Astrocyte (in vitro differentiated cells and primary cell): ENCODE results near the gene ZNF780B. TPM values are rescaled to one million over a fixed set of nuclear protein-coding genes. Genes with fewer than 3 reads are reported as not detected.

Experiments
- DNase-seq: peaks from one replicate; pipeline ENCODE4 v3.0.0-alpha.2; 2010; ENCODE audit warnings: low read depth
- FAIRE-seq: peaks from 2 replicates; lab custom pipeline; 2011; peaks lifted over from hg19 to GRCh38; lab: Jason Lieb, UNC
- H2AFZ ChIP-seq: 2 replicates; pipeline ENCODE4 v1.6.0; 2012; ENCODE audit warnings: low read depth, low read length, inconsistent platforms
- H3K27ac ChIP-seq: 2 replicates; pipeline ENCODE4 v1.5.1; 2011; ENCODE audit warnings: low read depth, low read length, inconsistent platforms
- H3K27me3 ChIP-seq: 2 replicates; pipeline ENCODE4 v1.6.0; 2011; ENCODE audit warnings: low read length, inconsistent platforms; ENCODE audit not compliant: insufficient read depth
- H3K36me3 ChIP-seq: 2 replicates; pipeline ENCODE4 v1.5.1; 2011; ENCODE audit warnings: low read length, inconsistent platforms; ENCODE audit not compliant: insufficient read depth
- H3K4me1 ChIP-seq: 2 replicates; pipeline ENCODE4 v1.5.1; 2011; ENCODE audit warnings: low read length, inconsistent platforms; ENCODE audit not compliant: insufficient read depth
- H3K4me2 ChIP-seq: 2 replicates; pipeline ENCODE4 v1.6.0; 2012; ENCODE audit warnings: low read length, inconsistent platforms
- H3K4me3 ChIP-seq: 2 replicates; pipeline ENCODE4 v1.5.1; 2011; ENCODE audit warnings: low read depth, mild to moderate bottlenecking, low read length, inconsistent platforms; ENCODE audit not compliant: insufficient read depth
- H3K79me2 ChIP-seq: 2 replicates; pipeline ENCODE4 v1.6.0; 2012; ENCODE audit warnings: mild to moderate bottlenecking, low read length, inconsistent platforms; ENCODE audit not compliant: insufficient read depth
- H3K9ac ChIP-seq: 2 replicates; pipeline ENCODE4 v1.6.0; 2012; ENCODE audit warnings: mild to moderate bottlenecking, low read length, inconsistent platforms
- H3K9me3 ChIP-seq: 2 replicates; pipeline ENCODE4 v1.5.1; 2012; ENCODE audit warnings: low read depth, mild to moderate bottlenecking, low read length, inconsistent platforms; ENCODE audit not compliant: insufficient read depth
- H4K20me1 ChIP-seq: 2 replicates; pipeline ENCODE4 v1.6.0; 2012; ENCODE audit warnings: low read length, inconsistent platforms; ENCODE audit not compliant: insufficient read depth
- H3K27ac Mint-ChIP-seq: one replicate; pipeline ENCODE4 v1.8.0; 2021; ENCODE audit warnings: mild to moderate bottlenecking, mixed read lengths; ENCODE audit not compliant: unreplicated experiment
- H3K27me3 Mint-ChIP-seq: one replicate; pipeline ENCODE4 v1.8.0; 2021; ENCODE audit warnings: low read depth, mixed read lengths; ENCODE audit not compliant: unreplicated experiment
- H3K36me3 Mint-ChIP-seq: one replicate; pipeline ENCODE4 v1.8.0; 2021; ENCODE audit warnings: low read depth, mixed read lengths; ENCODE audit not compliant: unreplicated experiment
- H3K4me1 Mint-ChIP-seq: one replicate; pipeline ENCODE4 v1.8.0; 2021; ENCODE audit warnings: low read depth, mixed read lengths; ENCODE audit not compliant: unreplicated experiment
- H3K4me3 Mint-ChIP-seq: one replicate; pipeline ENCODE4 v1.8.0; 2021; ENCODE audit warnings: mild to moderate bottlenecking, moderate library complexity, mixed read lengths; ENCODE audit not compliant: unreplicated experiment
- H3K9me3 Mint-ChIP-seq: one replicate; pipeline ENCODE4 v1.8.0; 2021; ENCODE audit warnings: mild to moderate bottlenecking, mixed read lengths; ENCODE audit not compliant: unreplicated experiment
- EZH2 ChIP-seq: IDR thresholded peaks from 2 replicates; pipeline ENCODE4 v1.6.1; 2012; ENCODE audit warnings: mild to moderate bottlenecking, low read length, inconsistent platforms; ENCODE audit not compliant: insufficient read depth
- total RNA-seq: library from RNA; stranded (reverse); gene quantifications from 2 replicates; pipeline ENCODE4 v1.2.1, GENCODE V29; 2021
- TF ChIP-seq, protein P1 (sequence below): IDR thresholded peaks from 2 replicates; pipeline ENCODE4 v1.5.1; 2011; ENCODE audit warnings: low read depth, mild to moderate bottlenecking, inconsistent platforms, low read length, moderate library complexity; ENCODE audit not compliant: insufficient read depth

The ZNF780B gene
- total RNA-seq, 1 donor from 2014 or later = 12.0 TPM

DNA sequence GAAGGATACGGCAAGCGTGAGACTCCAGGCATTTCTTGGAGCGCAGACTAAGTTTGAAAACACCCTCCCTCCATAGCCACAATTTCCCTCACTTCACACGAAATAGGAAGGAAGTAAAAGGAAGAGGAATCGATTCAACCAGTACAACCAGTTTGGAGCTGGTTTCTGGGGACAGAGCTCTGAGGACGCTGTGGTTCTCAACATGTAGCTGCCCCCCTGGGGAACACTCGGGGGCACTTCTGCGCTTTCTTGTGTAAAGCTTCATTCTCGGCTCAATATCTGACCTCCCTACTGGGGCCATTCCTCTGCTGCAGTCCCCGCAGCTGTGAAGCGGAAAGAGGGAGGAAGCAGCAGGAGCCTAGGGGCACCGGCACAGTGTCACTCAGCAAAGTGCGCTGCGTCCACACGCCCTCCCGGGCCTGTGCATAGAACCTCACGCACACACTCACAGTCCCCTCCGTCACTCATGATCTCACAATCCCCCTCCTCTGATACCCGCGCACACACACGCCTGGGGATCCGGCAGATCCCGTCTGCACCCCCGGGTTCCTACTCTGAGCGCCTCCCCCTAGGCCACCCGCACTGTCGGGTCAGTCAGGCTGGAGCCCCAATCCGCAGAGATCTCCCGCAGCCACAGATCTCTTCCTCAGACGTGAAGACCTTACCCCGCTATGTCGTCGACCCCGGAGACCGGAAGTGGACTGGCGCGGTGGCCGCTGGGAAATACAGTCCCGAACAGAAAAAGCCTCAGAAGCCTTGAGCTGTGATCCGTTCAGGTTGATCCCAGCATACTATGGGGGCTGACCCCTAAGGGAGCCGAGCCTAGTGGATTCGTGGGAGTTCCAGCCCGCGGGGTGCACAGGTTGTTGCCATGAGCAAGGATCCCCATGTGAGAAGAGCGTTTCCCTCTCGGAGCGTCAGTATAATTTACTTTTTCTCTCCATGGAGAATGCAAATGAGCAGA lies 34.5 kb upstream of the ZNF780B start, which contains the start of gene ZNF780A:
ZNF780A (minus strand) TSS at position 703 of the 964 bp plus-strand sequence. CDS start 6,190 bp downstream, outside the sequence.
- Histone ChIP-seq H3K27ac (peak within 1 kb of the TSS; percentile 73), H3K79me2 (peaks cover 27% of the 10 kb centered on the region), H4K20me1 (peaks cover 8% of the 10 kb centered on the region), H3K4me1 (peaks cover 9% of the 10 kb centered on the region), H3K27me3 (no peaks in the 10 kb centered on the region), H2AFZ (peak within 1 kb of the TSS; percentile 97), H3K9me3 (no peaks in the 10 kb centered on the region), H3K36me3 (no peaks in the 10 kb centered on the region), H3K4me2 (peak within 1 kb of the TSS; percentile 97), H3K4me3 (peak within 1 kb of the TSS; percentile 82), H3K9ac (peak within 1 kb of the TSS; percentile 90)
- peaks cover 4% of the 10 kb centered on the region for H3K4me1 Mint-ChIP-seq
- TF ChIP-seq, protein P1, sequence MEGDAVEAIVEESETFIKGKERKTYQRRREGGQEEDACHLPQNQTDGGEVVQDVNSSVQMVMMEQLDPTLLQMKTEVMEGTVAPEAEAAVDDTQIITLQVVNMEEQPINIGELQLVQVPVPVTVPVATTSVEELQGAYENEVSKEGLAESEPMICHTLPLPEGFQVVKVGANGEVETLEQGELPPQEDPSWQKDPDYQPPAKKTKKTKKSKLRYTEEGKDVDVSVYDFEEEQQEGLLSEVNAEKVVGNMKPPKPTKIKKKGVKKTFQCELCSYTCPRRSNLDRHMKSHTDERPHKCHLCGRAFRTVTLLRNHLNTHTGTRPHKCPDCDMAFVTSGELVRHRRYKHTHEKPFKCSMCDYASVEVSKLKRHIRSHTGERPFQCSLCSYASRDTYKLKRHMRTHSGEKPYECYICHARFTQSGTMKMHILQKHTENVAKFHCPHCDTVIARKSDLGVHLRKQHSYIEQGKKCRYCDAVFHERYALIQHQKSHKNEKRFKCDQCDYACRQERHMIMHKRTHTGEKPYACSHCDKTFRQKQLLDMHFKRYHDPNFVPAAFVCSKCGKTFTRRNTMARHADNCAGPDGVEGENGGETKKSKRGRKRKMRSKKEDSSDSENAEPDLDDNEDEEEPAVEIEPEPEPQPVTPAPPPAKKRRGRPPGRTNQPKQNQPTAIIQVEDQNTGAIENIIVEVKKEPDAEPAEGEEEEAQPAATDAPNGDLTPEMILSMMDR = no peak
- TF ChIP-seq EZH2 = no peak
- peaks cover 2% of the 10 kb centered on the region for H3K9me3 Mint-ChIP-seq
- no peaks in the 10 kb centered on the region for H3K36me3 Mint-ChIP-seq
- H3K27ac Mint-ChIP-seq = peak within 1 kb of the TSS; percentile 97
- peak within 1 kb of the TSS; percentile 99 for H3K4me3 Mint-ChIP-seq
- peak; percentile 67 for FAIRE-seq
- H3K27me3 Mint-ChIP-seq = peaks cover 2% of the 10 kb centered on the region
- peak; percentile 57 for DNase-seq

DNA sequence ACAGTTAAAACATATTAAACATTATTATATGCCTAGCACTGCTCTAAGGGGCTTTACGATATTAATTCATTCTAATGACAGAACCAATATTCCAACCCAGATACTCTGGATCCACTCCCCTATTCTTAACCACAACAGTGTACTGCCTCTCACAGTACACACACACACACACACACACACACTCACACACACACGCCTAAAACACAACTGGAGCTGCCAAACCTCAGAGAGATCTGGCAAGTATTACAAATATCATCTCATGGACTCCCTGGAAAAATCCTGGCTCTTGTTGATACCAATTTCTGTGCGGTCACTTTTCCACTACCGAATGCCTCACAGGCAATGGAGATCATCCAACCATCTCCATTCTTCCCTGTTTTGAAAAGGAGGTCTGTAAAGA lies 33.4 kb upstream of the ZNF780B start:
- Histone ChIP-seq H3K4me1 (peaks cover 9% of the 10 kb centered on the region), H3K36me3 (no peaks in the 10 kb centered on the region), H3K27me3 (no peaks in the 10 kb centered on the region), H3K4me2 (peak overlapping the region; percentile 97), H2AFZ (no peak overlapping the region), H3K9me3 (no peaks in the 10 kb centered on the region), H3K9ac (peak overlapping the region; percentile 90), H3K79me2 (peaks cover 27% of the 10 kb centered on the region), H3K4me3 (peak overlapping the region; percentile 82), H4K20me1 (peaks cover 8% of the 10 kb centered on the region), H3K27ac (no peak overlapping the region)
- Mint-ChIP-seq H3K27me3 (peaks cover 1% of the 10 kb centered on the region), H3K4me3 (peak overlapping the region; percentile 99), H3K27ac (peak overlapping the region; percentile 1), H3K9me3 (no peaks in the 10 kb centered on the region), H3K36me3 (peaks cover 2% of the 10 kb centered on the region), H3K4me1 (peaks cover 11% of the 10 kb centered on the region)
- DNase-seq (peak; percentile 80), FAIRE-seq (no peak)
- TF ChIP-seq EZH2 = no peak
- TF ChIP-seq, protein P1 = no peak
